Endothelial cell of umbilical vein (primary cell): ENCODE data around the gene ADI1. TPM values are rescaled to one million over a fixed set of nuclear protein-coding genes. Genes with fewer than 3 reads are reported as not detected.

Source experiments
- BruUV-seq: library from RNA; stranded (reverse); fragments of 400-500 nt; replicated peaks from 2 replicates; lab custom pipeline; 2021; lab: Mats Ljungman, UMichigan
- CTCF ChIA-PET: fragments of 300-600, 350-600 bp; sonication (Branson Sonifier 250); formaldehyde crosslinking; loops from one replicate; lab custom pipeline; 2021; ENCODE audit warnings: antibody characterized with exemption, inconsistent platforms; lab: Charles Lee
- POLR2A ChIA-PET: fragments of 300-600, 350-600 bp; sonication (Branson Sonifier 250); formaldehyde crosslinking; loops from one replicate; lab custom pipeline; 2021; ENCODE audit warnings: antibody characterized with exemption, inconsistent platforms; lab: Charles Lee
- DNase-seq: peaks from one replicate; pipeline ENCODE4 v3.0.0-alpha.2; 2011; ENCODE audit warnings: low read depth, low spot score
- FAIRE-seq: peaks from 2 replicates; lab custom pipeline; 2011; peaks lifted over from hg19 to GRCh38; lab: Jason Lieb, UNC
- H2AFZ ChIP-seq: 2 replicates; pipeline ENCODE4 v1.6.0; 2012; ENCODE audit warnings: low read depth, low read length, control low read depth, inconsistent platforms
- H3K27ac ChIP-seq: 2 replicates; pipeline ENCODE4 v1.5.1; 2011; ENCODE audit warnings: low read depth, mild to moderate bottlenecking, control low read depth, low read length, moderate library complexity; ENCODE audit not compliant: insufficient read depth
- H3K27me3 ChIP-seq, 2 experiments: 2 replicates each; pipeline versions ENCODE4 v1.6.0 to v1.6.1; 2011; ENCODE audit warnings: low read length in 2 of 2, mixed read lengths in 1 of 2; ENCODE audit not compliant: control insufficient read depth in 2 of 2, insufficient read depth in 2 of 2
- H3K36me3 ChIP-seq, 2 experiments: 2 replicates in 1 of 2; 3 replicates in 1 of 2; pipeline ENCODE4 v1.5.1; 2011; ENCODE audit warnings: low read length in 2 of 2, mild to moderate bottlenecking in 1 of 2, moderate library complexity in 1 of 2; ENCODE audit not compliant: control insufficient read depth in 2 of 2, insufficient read depth in 2 of 2; ENCODE audit errors: extremely low read depth in 1 of 2
- H3K4me1 ChIP-seq: 3 replicates; pipeline ENCODE4 v1.5.1; 2011; ENCODE audit warnings: mild to moderate bottlenecking, low read length; ENCODE audit not compliant: control insufficient read depth, insufficient read depth; ENCODE audit errors: extremely low read depth
- H3K4me2 ChIP-seq: 2 replicates; pipeline ENCODE4 v1.6.1; 2011; ENCODE audit warnings: low read length, control low read depth, mixed read lengths; ENCODE audit not compliant: insufficient read depth
- H3K4me3 ChIP-seq, 3 experiments: fragments of 200-600 bp in 1 of 3; sonication (generic), shearing (Covaris generic) in 1 of 3; replicated peaks in 1 of 3; 2 replicates each; pipeline ENCODE4 v1.5.1; 2011 to 2016; ENCODE audit warnings: control low read depth in 3 of 3, low read length in 3 of 3, mild to moderate bottlenecking in 2 of 3, inconsistent platforms in 1 of 3, low read depth in 1 of 3, moderate library complexity in 1 of 3; ENCODE audit not compliant: insufficient read depth in 1 of 3
- H3K79me2 ChIP-seq: 2 replicates; pipeline ENCODE4 v1.6.0; 2012; ENCODE audit warnings: low read length, inconsistent platforms; ENCODE audit not compliant: control insufficient read depth, insufficient read depth
- H3K9ac ChIP-seq: replicated peaks from 2 replicates; pipeline ENCODE3; 2011; ENCODE audit warnings: low read length, control low read depth; ENCODE audit not compliant: insufficient read depth; ENCODE audit errors: extremely low read depth
- H3K9me1 ChIP-seq: replicated peaks from 3 replicates; pipeline ENCODE4 v1.6.0; 2011; ENCODE audit warnings: mild to moderate bottlenecking, low read length; ENCODE audit not compliant: control insufficient read depth, insufficient read depth; ENCODE audit errors: extremely low read depth
- H3K9me3 ChIP-seq: replicated peaks from 2 replicates; pipeline ENCODE4 v1.5.1; 2012; ENCODE audit warnings: low read length, inconsistent platforms; ENCODE audit not compliant: control insufficient read depth, insufficient read depth
- H4K20me1 ChIP-seq: replicated peaks from 2 replicates; pipeline ENCODE3; 2011; ENCODE audit warnings: mild to moderate bottlenecking, low read length; ENCODE audit not compliant: control insufficient read depth, insufficient read depth; ENCODE audit errors: extremely low read depth
- EZH2 ChIP-seq: IDR thresholded peaks from 2 replicates; pipeline ENCODE4 v1.6.1; 2012; ENCODE audit warnings: borderline replicate concordance, low read depth, mild to moderate bottlenecking, moderate library complexity, low read length, inconsistent platforms; ENCODE audit not compliant: severe bottlenecking
- FOS ChIP-seq: IDR thresholded peaks from 2 replicates; pipeline ENCODE4 v1.6.1; 2011; ENCODE audit warnings: mild to moderate bottlenecking, low read length, moderate library complexity, borderline replicate concordance; ENCODE audit not compliant: insufficient read depth
- GATA2 ChIP-seq: IDR thresholded peaks from 2 replicates; pipeline ENCODE4 v1.7.0; 2011; ENCODE audit warnings: low read depth, mild to moderate bottlenecking, moderate library complexity, mixed read lengths, low read length; ENCODE audit not compliant: insufficient read length, insufficient read depth
- JUN ChIP-seq: IDR thresholded peaks from 2 replicates; pipeline ENCODE4 v1.6.1; 2011; ENCODE audit warnings: borderline replicate concordance, low read depth; ENCODE audit not compliant: insufficient read length, insufficient read depth
- MYC ChIP-seq: IDR thresholded peaks from one replicate; pipeline ENCODE4 v1.6.1; 2011; ENCODE audit warnings: mild to moderate bottlenecking, low read depth, low read length
- POLR2A ChIP-seq: IDR thresholded peaks from 2 replicates; pipeline ENCODE4 v1.6.1; 2012; ENCODE audit warnings: low read depth, mild to moderate bottlenecking, control low read depth, low read length
- POLR2AphosphoS5 ChIP-seq: IDR thresholded peaks from 2 replicates; pipeline ENCODE4 v1.6.1; 2012; ENCODE audit warnings: low read depth, mild to moderate bottlenecking, control low read depth, low read length, moderate library complexity; ENCODE audit not compliant: insufficient read depth
- dilution Hi-C: fragments of 300-500 bp; cut with MboI; formaldehyde crosslinking; loops from one replicate; pipeline ENCODE4 v1.15.0; 2019; ENCODE audit warnings: low sequenced_read_pairs; ENCODE audit not compliant: extremely low pct_ligation_motif_present
- intact Hi-C: fragments of 100-400 bp; cut with micrococcal nuclease; formaldehyde crosslinking; loops from one replicate; pipeline ENCODE4 v1.10.0; 2022
- polyA plus RNA-seq, 4 experiments: library from polyadenylated mRNA; depleted of rRNA in 3 of 4; stranded (reverse) in 3 of 4; unstranded in 1 of 4; fragments of >200 nt; gene quantifications; 2 replicates each; pipeline versions ENCODE4 v1.2.1 to v1.2.3, GENCODE V29; 2011 to 2012; ENCODE audit warnings: missing spikeins in 1 of 4
- total RNA-seq: library from RNA; stranded (reverse); gene quantifications from 2 replicates; pipeline ENCODE4 v1.2.3, GENCODE V29; 2021
- TF ChIP-seq, protein P1 (sequence below), 2 donors: IDR thresholded peaks; 1 replicate in 1 of 2; 2 replicates in 1 of 2; pipeline ENCODE4 v1.5.1; 2011; ENCODE audit warnings: low read length in 2 of 2, mild to moderate bottlenecking in 2 of 2, moderate library complexity in 2 of 2, control low read depth in 1 of 2, inconsistent platforms in 1 of 2, low read depth in 1 of 2; ENCODE audit not compliant: insufficient read depth in 1 of 2; ENCODE audit errors: extremely low read depth in 1 of 2
- TF ChIP-seq, protein P2 (sequence below): IDR thresholded peaks from 2 replicates; pipeline ENCODE4 v1.6.1; 2011; ENCODE audit not compliant: insufficient read depth, insufficient read length

The ADI1 gene
- total and polyA plus RNA-seq, 2 donors (not counting 3 experiments of a cell fraction or from before 2014, with no cell fraction given) = 38.6 to 49.7 TPM

DNA sequence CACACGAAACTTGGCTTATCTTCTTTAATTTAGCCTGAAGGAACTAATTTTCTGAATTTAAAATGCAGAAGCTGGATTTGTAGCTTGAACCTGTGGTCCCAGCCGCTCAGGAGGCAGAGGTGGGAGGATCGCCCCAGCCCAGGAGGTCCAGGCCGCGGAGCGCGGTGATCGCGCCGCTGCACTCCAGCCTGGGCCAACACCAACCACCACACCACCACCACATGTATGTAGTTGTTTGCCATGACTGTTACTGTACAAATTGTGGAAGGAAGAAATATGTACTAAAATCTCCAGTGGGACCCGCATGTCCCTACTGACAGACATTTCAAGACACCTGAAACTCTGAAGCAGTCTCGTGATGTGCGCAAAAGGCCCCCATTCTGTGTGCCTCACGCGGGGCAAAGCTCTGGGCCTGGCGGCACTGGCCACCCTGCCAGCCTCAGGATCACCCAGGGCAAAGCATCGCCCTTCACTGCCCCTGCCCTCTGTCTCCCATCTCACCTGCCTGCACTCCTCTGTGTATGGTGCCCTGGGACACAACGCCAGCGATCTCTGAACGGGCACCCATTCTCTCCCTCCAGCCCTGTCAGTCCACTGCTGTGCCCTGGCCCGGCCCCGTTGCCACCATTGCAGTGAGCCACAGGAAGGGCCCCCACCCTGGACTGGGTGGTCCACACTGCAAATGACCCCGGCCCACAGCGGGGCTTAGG, 10.1 kb upstream of the ADI1 start:
- Histone ChIP-seq H4K20me1 (no peaks in the 10 kb centered on the region), H2AFZ (no peak overlapping the region), H3K27me3 (no peaks in the 10 kb centered on the region), H3K36me3 (no peaks in the 10 kb centered on the region), H3K4me3 (no peak overlapping the region), H3K27ac (no peak overlapping the region), H3K79me2 (no peaks in the 10 kb centered on the region), H3K4me2 (no peak overlapping the region), H3K9ac (no peak overlapping the region), H3K9me3 (no peaks in the 10 kb centered on the region), H3K4me1 (no peaks in the 10 kb centered on the region), H3K9me1 (no peaks in the 10 kb centered on the region)
- ChIA-PET CTCF (no interaction called here), POLR2A (no interaction called here)
- DNase-seq (no peak), FAIRE-seq (no peak)
- BruUV-seq = no TSS peak
- TF ChIP-seq POLR2AphosphoS5 = no peak
- no peak for TF ChIP-seq POLR2A
- no peak for TF ChIP-seq FOS
- no peak for TF ChIP-seq EZH2
- no peak for TF ChIP-seq GATA2
- no peak for TF ChIP-seq MYC
- TF ChIP-seq, protein P1, sequence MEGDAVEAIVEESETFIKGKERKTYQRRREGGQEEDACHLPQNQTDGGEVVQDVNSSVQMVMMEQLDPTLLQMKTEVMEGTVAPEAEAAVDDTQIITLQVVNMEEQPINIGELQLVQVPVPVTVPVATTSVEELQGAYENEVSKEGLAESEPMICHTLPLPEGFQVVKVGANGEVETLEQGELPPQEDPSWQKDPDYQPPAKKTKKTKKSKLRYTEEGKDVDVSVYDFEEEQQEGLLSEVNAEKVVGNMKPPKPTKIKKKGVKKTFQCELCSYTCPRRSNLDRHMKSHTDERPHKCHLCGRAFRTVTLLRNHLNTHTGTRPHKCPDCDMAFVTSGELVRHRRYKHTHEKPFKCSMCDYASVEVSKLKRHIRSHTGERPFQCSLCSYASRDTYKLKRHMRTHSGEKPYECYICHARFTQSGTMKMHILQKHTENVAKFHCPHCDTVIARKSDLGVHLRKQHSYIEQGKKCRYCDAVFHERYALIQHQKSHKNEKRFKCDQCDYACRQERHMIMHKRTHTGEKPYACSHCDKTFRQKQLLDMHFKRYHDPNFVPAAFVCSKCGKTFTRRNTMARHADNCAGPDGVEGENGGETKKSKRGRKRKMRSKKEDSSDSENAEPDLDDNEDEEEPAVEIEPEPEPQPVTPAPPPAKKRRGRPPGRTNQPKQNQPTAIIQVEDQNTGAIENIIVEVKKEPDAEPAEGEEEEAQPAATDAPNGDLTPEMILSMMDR (IDR thresholded peaks at IDR 0.05; ENCODE audit: extremely low read depth in 1 of 2, insufficient read depth in 1 of 2, low read depth in 1 of 2, low read length in 2 of 2) = no peak
- TF ChIP-seq, protein P2, sequence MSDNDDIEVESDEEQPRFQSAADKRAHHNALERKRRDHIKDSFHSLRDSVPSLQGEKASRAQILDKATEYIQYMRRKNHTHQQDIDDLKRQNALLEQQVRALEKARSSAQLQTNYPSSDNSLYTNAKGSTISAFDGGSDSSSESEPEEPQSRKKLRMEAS = no peak
- no peak for TF ChIP-seq JUN
- intact Hi-C loops (no loop called here), dilution Hi-C loops (no loop called here)
